ENCODE results near the gene SNTA1.
"Not testable (repeated sequence)": the region's sequence is repeated elsewhere in the genome, so short reads cannot be mapped to it uniquely, and the experiment has no call there.

Gene SNTA1

GRCh38 chr20:33431797-33432381, 11.7 kb downstream of the SNTA1 start:
- DNase-seq (ENCODE audit: low spot score): no peak

- not testable (repeated sequence) for DNase-seq (ENCODE audit: low spot score)
These were observed 19.7 kb downstream of the SNTA1 start for GRCh38 chr20:33423875-33424274.

- DNase-seq (ENCODE audit: low spot score): peak; percentile 86
These were observed 20.3 kb downstream of the SNTA1 start for GRCh38 chr20:33423141-33423834.

- no peak for DNase-seq (ENCODE audit: low spot score)
These were observed 24.2 kb downstream of the SNTA1 start for GRCh38 chr20:33419140-33419974.

- no peak for DNase-seq (ENCODE audit: low spot score)
These were observed 25.5 kb downstream of the SNTA1 start for GRCh38 chr20:33418033-33418432.

GRCh38 chr20:33415948-33416347, 27.6 kb downstream of the SNTA1 start:
- DNase-seq (ENCODE audit: low spot score): peak; percentile 68

GRCh38 chr20:33412484-33412838, 31.1 kb downstream of the SNTA1 start:
- DNase-seq (ENCODE audit: low spot score): no peak

GRCh38 chr20:33411711-33412483, 31.7 kb downstream of the SNTA1 start:
- DNase-seq (ENCODE audit: low spot score): no peak

GRCh38 chr20:33411242-33411641, 32.3 kb downstream of the SNTA1 start:
- no peak for DNase-seq (ENCODE audit: low spot score)

GRCh38 chr20:33410081-33410742, 33.4 kb downstream of the SNTA1 start:
- no peak for DNase-seq (ENCODE audit: low spot score)

- DNase-seq (ENCODE audit: low spot score): no peak
These were observed 34.6 kb downstream of the SNTA1 start for GRCh38 chr20:33408716-33409654.

- DNase-seq (ENCODE audit: low spot score): no peak
These were observed 35.2 kb downstream of the SNTA1 start for GRCh38 chr20:33408313-33408712.

GRCh38 chr20:33407796-33408195, 35.8 kb downstream of the SNTA1 start:
- no peak for DNase-seq (ENCODE audit: low spot score)

GRCh38 chr20:33407251-33407650, 36.3 kb downstream of the SNTA1 start:
- no peak for DNase-seq (ENCODE audit: low spot score)

- no peak for DNase-seq (ENCODE audit: low spot score)
These were observed 39.3 kb downstream of the SNTA1 start for GRCh38 chr20:33404281-33404680.

- no peak for DNase-seq (ENCODE audit: low spot score)
These were observed 41.6 kb downstream of the SNTA1 start for GRCh38 chr20:33401921-33402369.

GRCh38 chr20:33401184-33401920, 42.2 kb downstream of the SNTA1 start, which contains the start of gene CDK5RAP1:
Gene CDK5RAP1 (minus strand): TSS chr20:33401519. CDS start chr20:33397064, 4,455 bp downstream.
- peak; percentile 90 for DNase-seq (ENCODE audit: low spot score)

GRCh38 chr20:33400812-33401183, 42.8 kb downstream of the SNTA1 start:
- no peak for DNase-seq (ENCODE audit: low spot score)

GRCh38 chr20:33399924-33400323, 43.6 kb downstream of the SNTA1 start:
- DNase-seq (ENCODE audit: low spot score): no peak

GRCh38 chr20:33394718-33395117, 48.8 kb downstream of the SNTA1 start:
- no peak for DNase-seq (ENCODE audit: low spot score)

Measured in AG08396 (cell line).